Smooth muscle cell (in vitro differentiated cells): ENCODE data around the gene SSBP3. TPM values are rescaled to one million over a fixed set of nuclear protein-coding genes. Genes with fewer than 3 reads are reported as not detected.
A peak's percentile ranks its signal among the peaks of the same experiment; 100 is the strongest.

Source experiments
- DNase-seq: peaks from one replicate; lab custom pipeline; 2025; ENCODE audit not compliant: unreplicated experiment; lab: John Stamatoyannopoulos, UW
- H2AFZ ChIP-seq: fragments of 200-600 bp; sonication (generic); 2 replicates; pipeline ENCODE4 v1.6.0; 2016; ENCODE audit warnings: antibody characterized with exemption, low read depth, mild to moderate bottlenecking
- H3F3A ChIP-seq: fragments of 200-600 bp; sonication (generic); 2 replicates; pipeline ENCODE4 v1.6.0; 2017; ENCODE audit warnings: antibody characterized with exemption, low read depth
- H3K27ac ChIP-seq: fragments of 200-600 bp; sonication (generic); 2 replicates; pipeline ENCODE4 v1.5.1; 2016; ENCODE audit warnings: low read depth, mild to moderate bottlenecking
- H3K27me3 ChIP-seq: fragments of 200-600 bp; sonication (generic); 2 replicates; pipeline ENCODE4 v1.6.1; 2016; ENCODE audit warnings: low read depth, mild to moderate bottlenecking
- H3K36me3 ChIP-seq: fragments of 200-600 bp; sonication (generic); 2 replicates; pipeline ENCODE4 v1.5.1; 2016; ENCODE audit warnings: low read depth
- H3K4me1 ChIP-seq: fragments of 200-600 bp; sonication (generic); 2 replicates; pipeline ENCODE4 v1.5.1; 2016; ENCODE audit warnings: low read depth
- H3K4me2 ChIP-seq: fragments of 200-600 bp; sonication (generic); 2 replicates; pipeline ENCODE4 v1.6.0; 2016; ENCODE audit warnings: mild to moderate bottlenecking
- H3K4me3 ChIP-seq: fragments of 200-600 bp; sonication (generic); 2 replicates; pipeline ENCODE4 v1.5.1; 2016; ENCODE audit warnings: mild to moderate bottlenecking
- H3K79me2 ChIP-seq: fragments of 200-600 bp; sonication (generic); 2 replicates; pipeline ENCODE4 v1.6.0; 2016; ENCODE audit warnings: low read depth, mild to moderate bottlenecking
- H3K9ac ChIP-seq: fragments of 200-600 bp; sonication (generic); 2 replicates; pipeline ENCODE4 v1.6.0; 2016; ENCODE audit warnings: low read depth
- H3K9me3 ChIP-seq: fragments of 200-600 bp; sonication (generic); replicated peaks from 2 replicates; pipeline ENCODE4 v1.5.1; 2016; ENCODE audit warnings: low read depth
- H4K20me1 ChIP-seq: fragments of 200-600 bp; sonication (generic); 2 replicates; pipeline ENCODE4 v1.6.0; 2016; ENCODE audit warnings: low read depth
- CTCF ChIP-seq: fragments of 200-600 bp; sonication (generic); IDR thresholded peaks from 2 replicates; pipeline ENCODE4 v1.5.1; 2017; ENCODE audit warnings: borderline replicate concordance, mild to moderate bottlenecking, antibody characterized with exemption; ENCODE audit not compliant: insufficient read depth, poor library complexity, severe bottlenecking
- WGBS: methylation state at CpG from one replicate; pipeline ENCODE4 v1.1.7; 2016; ENCODE audit warnings: low lambda C conversion rate; 5-methylcytosine and 5-hydroxymethylcytosine counted together
- polyA plus RNA-seq: library from polyadenylated mRNA; unstranded; fragments of >200 nt; fragmentation: Nextera tagmentation; extraction: Ambion mirVana; gene quantifications from 2 replicates; pipeline ENCODE4 v1.2.1, GENCODE V29; 2016
- total RNA-seq: library from RNA; depleted of rRNA; stranded (reverse); fragments of >200 nt; gene quantifications from 2 replicates; pipeline ENCODE4 v1.2.3, GENCODE V29; 2014

The SSBP3 gene
- total and polyA plus RNA-seq, 2 experiments from 2014 or later, result 26.5 to 30.1 TPM

- Histone ChIP-seq H3K4me1 (peaks cover 10% of the 10 kb centered on the region), H3K4me3 (peak overlapping the region; percentile 90), H3K9ac (no peak overlapping the region), H3K9me3 (no peaks in the 10 kb centered on the region), H2AFZ (peak overlapping the region; percentile 86), H3F3A (no peaks in the 10 kb centered on the region), H3K79me2 (peaks cover 33% of the 10 kb centered on the region), H3K27ac (no peak overlapping the region), H3K4me2 (peak overlapping the region; percentile 90), H4K20me1 (no peaks in the 10 kb centered on the region), H3K36me3 (no peaks in the 10 kb centered on the region), H3K27me3 (no peaks in the 10 kb centered on the region)
- TF ChIP-seq CTCF, result no peak
- WGBS, result 29% methylated on average over 17 of the region's 17 CpGs
- DNase-seq, result no peak
These were observed 206.9 kb downstream of the SSBP3 start for GRCh38 chr1:54199151-54199764.

GRCh38 chr1:54193453-54193852, 212.7 kb downstream of the SSBP3 start:
- 95% methylated on average over 5 of the region's 5 CpGs for WGBS
- H3K9me3 ChIP-seq, result no peaks in the 10 kb centered on the region
- no peak overlapping the region for H3K4me3 ChIP-seq
- no peak overlapping the region for H2AFZ ChIP-seq
- H3K79me2 ChIP-seq, result no peaks in the 10 kb centered on the region
- H3K9ac ChIP-seq, result no peak overlapping the region
- H3K27ac ChIP-seq, result no peak overlapping the region
- no peak overlapping the region for H3K4me2 ChIP-seq
- no peaks in the 10 kb centered on the region for H3F3A ChIP-seq
- H3K36me3 ChIP-seq, result no peaks in the 10 kb centered on the region
- no peaks in the 10 kb centered on the region for H4K20me1 ChIP-seq
- H3K27me3 ChIP-seq, result no peaks in the 10 kb centered on the region
- no peak for DNase-seq
- TF ChIP-seq CTCF, result no peak
- H3K4me1 ChIP-seq, result no peaks in the 10 kb centered on the region

- Histone ChIP-seq H3K9me3 (no peaks in the 10 kb centered on the region), H3K27me3 (no peaks in the 10 kb centered on the region), H3K79me2 (no peaks in the 10 kb centered on the region), H3K4me1 (no peaks in the 10 kb centered on the region), H4K20me1 (no peaks in the 10 kb centered on the region), H3F3A (no peaks in the 10 kb centered on the region), H2AFZ (no peak overlapping the region), H3K9ac (no peak overlapping the region), H3K36me3 (no peaks in the 10 kb centered on the region), H3K27ac (no peak overlapping the region), H3K4me3 (no peak overlapping the region), H3K4me2 (no peak overlapping the region)
- TF ChIP-seq CTCF, result no peak
- 33% methylated on average over 1 of the region's 1 CpG for WGBS
- DNase-seq, result no peak
These were observed 214.7 kb downstream of the SSBP3 start for GRCh38 chr1:54191525-54191924.

GRCh38 chr1:54190526-54190925, 215.7 kb downstream of the SSBP3 start:
- Histone ChIP-seq H3K27me3 (no peaks in the 10 kb centered on the region), H3K9me3 (no peaks in the 10 kb centered on the region), H3K4me3 (no peak overlapping the region), H3K27ac (no peak overlapping the region), H2AFZ (no peak overlapping the region), H3K9ac (no peak overlapping the region), H4K20me1 (no peaks in the 10 kb centered on the region), H3F3A (no peaks in the 10 kb centered on the region), H3K4me2 (no peak overlapping the region), H3K4me1 (no peaks in the 10 kb centered on the region), H3K79me2 (no peaks in the 10 kb centered on the region), H3K36me3 (no peaks in the 10 kb centered on the region)
- 99% methylated on average over 9 of the region's 9 CpGs for WGBS
- DNase-seq, result no peak
- no peak for TF ChIP-seq CTCF
